NT2/D1 (cell line): ENCODE data around the gene MPPED1.

Experiments
- SUZ12 ChIP-seq: IDR thresholded peaks from 2 replicates; pipeline ENCODE4 v1.6.1; 2011; ENCODE audit not compliant: insufficient read length, insufficient read depth; ENCODE audit errors: extremely low read depth
- YY1 ChIP-seq: IDR thresholded peaks from 2 replicates; pipeline ENCODE4 v1.6.1; 2011; ENCODE audit not compliant: insufficient read length, insufficient read depth

DNA sequence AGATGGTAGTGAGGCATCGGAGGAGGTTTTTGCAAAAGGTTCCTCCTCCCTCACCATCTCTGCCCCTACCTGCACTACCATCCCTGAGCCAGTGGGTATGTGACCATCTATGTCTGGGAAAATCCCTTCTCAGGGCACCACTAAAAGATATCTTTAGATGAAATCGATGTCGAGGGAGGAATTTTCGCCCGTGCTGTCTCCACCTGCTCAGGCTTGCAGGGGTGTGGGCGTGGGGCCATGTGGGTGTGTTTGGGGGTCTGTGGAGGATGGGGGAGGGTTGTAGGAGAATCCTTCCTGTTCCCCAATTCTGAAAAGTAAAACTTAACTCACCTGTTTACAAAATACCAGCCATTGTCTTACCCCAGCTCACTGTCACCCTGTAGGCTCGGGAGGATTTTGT is 12.4 kb downstream of the MPPED1 start:
- TF ChIP-seq SUZ12 (no peak), YY1 (no peak)
